ENCODE data around the gene SNX27. TPM values are rescaled to one million over a fixed set of nuclear protein-coding genes. Genes with fewer than 3 reads are reported as not detected.
A peak's percentile ranks its signal among the peaks of the same experiment; 100 is the strongest.

Gene SNX27
- total RNA-seq, 1 donor from 2014 or later, result 15.8 TPM

- no peak for DNase-seq
These were observed 94.9 kb downstream of the SNX27 start for GRCh38 chr1:151706464-151707415.

GRCh38 chr1:151707541-151708065, 95.8 kb downstream of the SNX27 start:
- DNase-seq, result no peak

GRCh38 chr1:151708891-151709290, 97.0 kb downstream of the SNX27 start:
- DNase-seq, result no peak

- peak; percentile 31 for DNase-seq
These were observed 98.5 kb downstream of the SNX27 start for GRCh38 chr1:151710187-151710840.

GRCh38 chr1:151711044-151711800, 99.4 kb downstream of the SNX27 start:
- DNase-seq, result no peak

- no peak for DNase-seq
These were observed 100.1 kb downstream of the SNX27 start for GRCh38 chr1:151711951-151712350.

- DNase-seq, result no peak
These were observed 101.2 kb downstream of the SNX27 start for GRCh38 chr1:151713044-151713443.

- no peak for DNase-seq
These were observed 102.0 kb downstream of the SNX27 start for GRCh38 chr1:151713874-151714273.

- no peak for DNase-seq
These were observed 103.2 kb downstream of the SNX27 start for GRCh38 chr1:151714820-151715725.

- DNase-seq, result peak; percentile 17
These were observed 104.0 kb downstream of the SNX27 start for GRCh38 chr1:151715726-151716404.

GRCh38 chr1:151716405-151716762, 104.5 kb downstream of the SNX27 start:
- no peak for DNase-seq

- peak; percentile 15 for DNase-seq
These were observed 105.2 kb downstream of the SNX27 start, which contains the start of gene CELF3 for GRCh38 chr1:151716771-151717631. Gene CELF3 (minus strand): TSS chr1:151716803. CDS start chr1:151716020, 783 bp downstream.

GRCh38 chr1:151718011-151718431, 106.2 kb downstream of the SNX27 start:
- DNase-seq, result no peak

- no peak for DNase-seq
These were observed 106.8 kb downstream of the SNX27 start for GRCh38 chr1:151718666-151719065.

- DNase-seq, result no peak
These were observed 108.3 kb downstream of the SNX27 start for GRCh38 chr1:151720125-151720524.

GRCh38 chr1:151720554-151720953, 108.7 kb downstream of the SNX27 start:
- no peak for DNase-seq

GRCh38 chr1:151720974-151721787, 109.3 kb downstream of the SNX27 start, which contains the start of gene RIIAD1:
Gene RIIAD1 (plus strand): TSS chr1:151721522. CDS start chr1:151721537, 15 bp downstream.
- peak; percentile 27 for DNase-seq

GRCh38 chr1:151721788-151722510, 110.1 kb downstream of the SNX27 start:
- no peak for DNase-seq

All from dermis blood vessel endothelial cell (primary cell).